Small intestine (tissue), 7 donors: ENCODE measurements around the gene PNPLA2. TPM values are rescaled to one million over a fixed set of nuclear protein-coding genes. Genes with fewer than 3 reads are reported as not detected.

Source experiments
- DNase-seq, 2 donors: peaks; one replicate each; pipeline versions ENCODE4 v3.0.0 to v3.0.0-alpha.2; 2013
- FAIRE-seq: peaks from 2 replicates; lab custom pipeline; 2012; peaks lifted over from hg19 to GRCh38; lab: Jason Lieb, UNC
- H3K27ac ChIP-seq, 3 donors: one replicate each; pipeline ENCODE4 v1.5.1; 2013; ENCODE audit warnings: low read length in 2 of 3, mild to moderate bottlenecking in 2 of 3, control low read depth in 1 of 3, inconsistent platforms in 1 of 3, low read depth in 1 of 3, moderate library complexity in 1 of 3
- H3K27me3 ChIP-seq, 3 donors: one replicate each; pipeline ENCODE4 v1.6.1; 2013; ENCODE audit warnings: low read length in 3 of 3, inconsistent platforms in 1 of 3; ENCODE audit not compliant: control insufficient read depth in 3 of 3, insufficient read depth in 3 of 3
- H3K36me3 ChIP-seq, 3 donors: one replicate each; pipeline ENCODE4 v1.6.1; 2013; ENCODE audit warnings: low read length in 3 of 3, inconsistent platforms in 1 of 3, low read depth in 1 of 3, mild to moderate bottlenecking in 1 of 3, moderate library complexity in 1 of 3; ENCODE audit not compliant: control insufficient read depth in 3 of 3, insufficient read depth in 2 of 3
- H3K4me1 ChIP-seq, 3 donors: one replicate each; pipeline ENCODE4 v1.6.1; 2013; ENCODE audit warnings: low read length in 2 of 3, inconsistent platforms in 1 of 3, low read depth in 1 of 3, mild to moderate bottlenecking in 1 of 3, moderate library complexity in 1 of 3; ENCODE audit not compliant: control insufficient read depth in 3 of 3, insufficient read depth in 2 of 3
- H3K4me3 ChIP-seq, 3 donors: one replicate each; pipeline ENCODE4 v1.5.1; 2013; ENCODE audit warnings: low read length in 3 of 3, control low read depth in 1 of 3, inconsistent platforms in 1 of 3, low read depth in 1 of 3, mild to moderate bottlenecking in 1 of 3, moderate library complexity in 1 of 3
- H3K9me3 ChIP-seq, 2 donors: one replicate each; pipeline ENCODE4 v1.6.1; 2013; ENCODE audit warnings: low read depth in 1 of 2, low read length in 1 of 2; ENCODE audit not compliant: control insufficient read depth in 2 of 2, insufficient read depth in 1 of 2
- WGBS, 3 donors: extraction: QIAGEN DNeasy Blood & Tissue Kit; methylation state at CpG; one replicate each; pipeline ENCODE4 v1.1.7; 2013; 5-methylcytosine and 5-hydroxymethylcytosine counted together
- polyA plus RNA-seq, 4 donors: library from polyadenylated mRNA; stranded (reverse) in 3 of 4; unstranded in 1 of 4; fragments of 200-250 nt in 3 of 4; fragments of 120-200 nt in 1 of 4; gene quantifications; one replicate each; pipeline versions ENCODE4 v1.2.1 to v1.2.3, GENCODE V29; 2013
- donor health status: healthy with polysubstance abuse.
- donor health status: control.
- donor health status: control.
- donor health status: Bipolar disorder and iron deficiency.
- donor health status: healthy.

PNPLA2 gene
- polyA plus RNA-seq, 4 donors: 66.2 to 250 (median 162) TPM

DNA sequence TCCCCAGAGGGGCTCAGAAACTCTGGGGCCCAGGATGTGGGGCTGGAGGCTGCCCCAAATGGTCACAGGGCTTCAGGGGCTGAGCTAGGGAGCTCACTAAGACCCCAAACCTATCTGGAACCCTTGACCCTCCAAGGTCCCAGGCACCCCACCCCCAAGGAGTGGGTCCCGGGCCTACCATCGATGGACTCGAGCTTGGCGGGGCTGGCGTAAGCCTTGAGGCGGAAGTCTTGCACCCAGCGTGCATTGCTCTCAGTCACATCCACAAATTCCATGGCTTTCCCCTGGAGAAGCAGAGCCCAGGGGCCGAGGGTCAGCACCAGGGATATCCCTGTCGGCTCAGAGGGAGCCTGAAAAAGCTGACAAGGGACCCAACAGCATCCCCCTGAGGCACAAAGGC is 44.9 kb upstream of the PNPLA2 start:
- WGBS, 3 donors: 93 to 98% (median 93%) methylated on average over 9 of the region's 9 CpGs
- Histone ChIP-seq H3K27ac (no peak overlapping the region), H3K4me1 (peaks cover 2 to 24% (median 6%) of the 10 kb centered on the region in 3 donors), H3K27me3 (no peaks in the 10 kb centered on the region), H3K36me3 (peaks cover 9 to 74% (median 10%) of the 10 kb centered on the region in 3 donors), H3K4me3 (no peak overlapping the region), H3K9me3 (no peaks in the 10 kb centered on the region)
- FAIRE-seq: no peak
- no peak for DNase-seq

DNA sequence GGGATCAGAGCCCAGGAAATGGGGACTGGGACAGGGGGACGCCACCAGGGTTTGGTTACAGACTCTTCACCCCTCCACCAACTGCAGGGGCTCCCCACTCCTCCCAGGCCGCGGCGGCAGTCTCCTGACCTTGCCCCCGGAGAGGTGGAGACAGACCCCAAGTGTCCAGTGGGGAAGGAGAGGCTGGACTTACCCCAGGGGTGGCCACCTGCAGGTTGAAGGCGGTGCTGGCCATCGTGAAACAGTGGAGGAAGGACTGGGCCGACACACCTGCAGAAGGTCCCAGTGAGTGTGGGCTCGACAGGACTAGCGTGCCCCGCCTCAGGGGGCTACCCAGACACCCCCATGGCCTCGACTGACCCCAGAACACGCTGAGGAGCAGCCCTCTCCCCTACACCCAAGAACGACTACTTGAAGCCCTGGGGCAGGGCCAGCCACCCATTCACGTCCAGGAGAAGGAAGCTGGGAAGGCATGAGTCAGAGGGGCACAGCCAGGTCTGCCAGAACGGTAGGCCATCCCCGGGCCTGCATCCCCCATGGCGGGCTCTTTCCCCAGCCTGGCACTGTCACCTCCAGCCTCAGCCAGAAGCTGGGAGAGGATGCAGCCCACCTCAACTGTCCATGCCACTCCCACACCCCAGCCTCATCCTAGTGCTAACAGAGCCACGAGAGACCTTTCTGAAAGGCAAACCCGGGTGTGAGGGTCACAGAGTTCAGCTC is 43.7 kb upstream of the PNPLA2 start:
- Histone ChIP-seq H3K27me3 (no peaks in the 10 kb centered on the region), H3K4me1 (peaks cover 2 to 29% (median 6%) of the 10 kb centered on the region in 3 donors), H3K36me3 (peaks cover 9 to 75% (median 10%) of the 10 kb centered on the region in 3 donors), H3K9me3 (no peaks in the 10 kb centered on the region), H3K27ac (no peak overlapping the region), H3K4me3 (peak overlapping the region in 1 of 3 donors; percentile 76)
- WGBS, 3 donors: 73 to 78% (median 75%) methylated on average over 19 to 20 of the region's 20 CpGs
- FAIRE-seq (no peak), DNase-seq (no peak)

DNA sequence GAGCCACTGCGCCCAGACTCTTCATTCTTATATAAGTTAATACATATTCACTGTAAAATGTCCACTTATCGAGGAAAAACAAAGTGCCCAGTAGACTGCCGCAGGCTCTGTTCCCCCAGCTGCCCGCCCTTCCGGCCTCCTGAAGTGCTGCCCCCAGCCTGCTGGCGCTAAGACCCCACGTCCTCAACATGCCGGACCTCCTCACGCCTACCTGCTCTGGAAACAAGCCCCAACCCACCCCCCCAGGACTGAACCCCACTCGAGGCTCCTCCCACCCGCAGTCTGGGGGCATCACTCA is 42.5 kb upstream of the PNPLA2 start:
- WGBS, 3 donors: 29 to 37% (median 33%) methylated on average over 11 of the region's 11 CpGs
- H3K4me3 ChIP-seq: peak overlapping the region in 2 of 3 donors; percentile 76 to 92
- H3K27me3 ChIP-seq: no peaks in the 10 kb centered on the region
- peaks cover 2 to 29% (median 6%) of the 10 kb centered on the region in 3 donors for H3K4me1 ChIP-seq
- no peaks in the 10 kb centered on the region for H3K9me3 ChIP-seq
- FAIRE-seq: no peak
- H3K27ac ChIP-seq: no peak overlapping the region
- DNase-seq: no peak
- peaks cover 0 to 71% (median 8%) of the 10 kb centered on the region in 3 donors for H3K36me3 ChIP-seq

DNA sequence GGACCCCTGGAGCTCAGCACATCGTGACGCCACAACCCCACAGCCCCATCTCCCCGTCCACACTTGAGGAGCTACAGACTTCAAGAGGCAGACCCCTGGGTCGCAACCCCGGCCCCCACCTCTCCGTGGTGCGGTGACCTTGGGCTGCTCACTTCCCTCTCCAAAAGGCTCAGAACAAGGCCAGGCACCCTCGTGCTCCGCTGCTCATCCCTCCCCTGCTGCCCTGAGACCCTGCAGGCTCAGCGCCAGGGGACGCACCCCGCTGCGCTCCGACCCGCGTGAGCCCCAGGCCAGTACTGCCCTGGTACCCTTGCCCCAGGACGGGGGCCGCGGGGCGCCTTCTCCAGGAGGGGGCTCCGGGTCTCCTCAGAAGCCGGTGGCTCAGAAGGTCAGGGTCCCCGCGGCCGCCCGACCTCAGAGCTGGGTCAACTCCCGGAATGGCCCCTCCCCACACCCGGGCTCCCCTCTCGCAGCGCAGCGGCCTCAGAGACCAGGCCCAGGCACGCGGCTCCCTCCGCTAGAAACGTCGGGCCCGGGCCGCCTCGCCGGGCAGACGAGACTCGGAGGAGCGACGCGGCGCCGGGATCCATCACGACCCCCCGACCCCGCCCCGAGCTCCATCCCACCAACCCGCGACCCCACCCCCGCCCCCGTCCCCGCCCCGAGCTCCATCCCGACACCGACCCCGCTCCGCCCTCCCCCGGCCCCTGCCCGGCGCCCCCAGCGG is 42.0 kb upstream of the PNPLA2 start:
- Histone ChIP-seq H3K4me1 (peaks cover 2 to 29% (median 6%) of the 10 kb centered on the region in 3 donors), H3K27ac (peak overlapping the region in 2 of 3 donors; percentile 70 to 87), H3K9me3 (no peaks in the 10 kb centered on the region), H3K27me3 (no peaks in the 10 kb centered on the region), H3K36me3 (peaks cover 0 to 69% (median 8%) of the 10 kb centered on the region in 3 donors), H3K4me3 (peak overlapping the region; percentile 61 to 92 (median 76))
- WGBS, 3 donors: 0 to 1% (median 0%) methylated on average over 44 to 65 of the region's 65 CpGs
- peak; percentile 22 to 63 for DNase-seq
- no peak for FAIRE-seq

DNA sequence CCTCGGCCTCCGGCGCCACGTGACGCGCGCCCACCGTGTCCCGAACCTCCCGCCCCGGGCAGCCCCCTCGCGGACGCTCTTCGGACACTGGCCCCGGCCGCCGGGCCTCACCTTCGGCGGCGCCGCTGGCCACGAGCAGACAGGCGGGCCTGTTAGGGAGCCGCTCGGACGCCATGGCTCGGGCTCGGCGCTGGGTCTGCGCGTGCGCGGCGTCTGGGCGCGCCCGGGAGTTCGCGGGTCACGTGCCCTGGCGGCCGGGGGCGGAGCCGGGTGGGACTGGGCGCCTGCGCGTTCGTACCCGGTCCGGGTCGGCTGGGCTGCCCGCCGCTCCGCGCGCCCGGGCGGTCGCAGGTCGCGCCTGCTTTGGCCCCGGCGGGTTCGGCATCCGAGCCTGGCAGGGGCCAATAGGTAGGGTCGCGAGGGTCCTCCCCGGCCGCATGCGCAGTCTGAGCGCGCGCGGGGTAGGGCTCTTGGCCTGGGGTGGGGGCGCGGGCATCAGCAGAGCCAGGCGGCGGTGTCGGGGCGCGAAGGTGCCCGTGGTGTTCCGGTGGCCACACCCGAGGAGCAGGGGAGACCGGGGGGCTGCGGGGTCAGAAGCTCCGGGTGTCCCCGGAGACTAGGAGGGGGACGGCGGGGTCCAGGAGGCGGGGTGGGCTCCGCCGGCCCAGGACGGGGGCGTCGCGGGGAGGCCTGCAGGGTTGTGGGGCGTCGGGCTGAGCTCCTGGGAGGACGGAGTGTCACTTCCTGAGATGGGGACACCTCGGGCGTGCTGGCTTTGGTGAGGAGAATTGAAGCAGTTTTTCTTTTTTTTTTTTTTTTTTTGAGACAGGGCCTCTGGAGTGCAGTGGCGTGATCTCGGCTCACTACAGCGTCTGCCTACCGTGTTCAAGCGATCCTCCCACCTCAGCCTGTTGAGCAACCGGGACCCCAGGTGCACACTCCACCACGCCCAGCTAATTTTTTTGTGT is 41.1 kb upstream of the PNPLA2 start, which contains the start of gene GATD1:
GATD1 (minus strand) TSS at position 200 of the 968 bp plus-strand sequence; CDS start at position 175, 25 bp downstream.
- DNase-seq (peak; percentile 89 to 97), FAIRE-seq (no peak)
- 1% methylated on average over 74 to 110 of the region's 110 CpGs for WGBS, 3 donors
- H3K36me3 ChIP-seq: peaks cover 0 to 66% (median 5%) of the 10 kb centered on the region in 3 donors
- H3K4me1 ChIP-seq: peaks cover 2 to 29% (median 6%) of the 10 kb centered on the region in 3 donors
- H3K9me3 ChIP-seq: no peaks in the 10 kb centered on the region
- peak within 1 kb of the TSS; percentile 70 to 87 (median 73) for H3K27ac ChIP-seq
- H3K27me3 ChIP-seq: no peaks in the 10 kb centered on the region
- H3K4me3 ChIP-seq: peak within 1 kb of the TSS; percentile 61 to 92 (median 76)

DNA sequence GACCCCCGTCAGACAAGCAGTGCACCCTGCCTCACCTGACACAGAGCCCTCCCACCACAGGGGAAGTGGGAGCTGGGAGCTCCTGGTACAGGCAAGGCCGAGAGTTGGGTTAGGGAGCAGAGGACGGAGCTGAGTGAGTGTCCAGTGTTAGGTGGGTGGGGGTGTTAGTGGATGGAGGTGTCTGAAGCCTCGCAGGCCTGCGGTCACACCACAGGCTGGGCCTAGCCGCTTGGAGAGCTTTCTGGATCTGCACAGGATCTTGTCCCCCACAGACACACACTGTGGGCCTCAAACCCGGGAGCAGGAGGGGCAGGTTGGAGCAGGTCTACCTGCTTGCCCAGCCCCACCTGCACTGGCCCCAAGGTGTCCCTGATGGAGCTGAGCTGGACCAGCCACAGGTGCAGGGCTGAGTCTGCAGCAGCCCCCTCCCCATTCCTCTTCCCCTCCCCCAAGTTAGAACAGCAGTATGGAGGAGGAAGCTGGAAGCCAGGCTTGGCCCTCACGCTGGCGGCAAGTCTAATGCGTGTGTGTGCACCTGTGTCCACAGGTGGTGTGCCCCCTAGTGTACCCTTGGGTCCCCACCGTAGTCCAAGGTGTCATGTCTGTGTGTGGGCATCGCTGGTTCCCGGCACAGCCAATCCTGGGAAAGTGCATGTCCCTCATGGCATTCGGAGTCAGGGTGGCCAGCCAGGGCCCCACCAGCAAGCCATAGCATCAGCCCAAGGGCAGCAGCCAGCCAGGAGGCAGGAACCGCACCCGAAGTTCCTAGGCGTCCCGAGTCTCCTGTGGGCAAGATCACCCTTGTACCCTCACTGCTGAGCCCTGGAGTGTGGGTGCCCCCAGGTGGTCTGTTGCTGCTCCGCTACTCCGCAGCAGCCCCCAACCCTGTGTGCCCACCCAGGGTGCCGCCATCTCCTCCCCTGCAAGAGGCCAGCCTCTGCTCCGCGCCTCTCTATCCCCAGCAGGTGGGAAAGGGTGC is 39.4 kb upstream of the PNPLA2 start:
- Histone ChIP-seq H3K4me3 (no peak overlapping the region), H3K4me1 (peaks cover 2 to 38% (median 6%) of the 10 kb centered on the region in 3 donors), H3K36me3 (peaks cover 0 to 52% (median 0%) of the 10 kb centered on the region in 3 donors), H3K27ac (no peak overlapping the region), H3K9me3 (no peaks in the 10 kb centered on the region), H3K27me3 (no peaks in the 10 kb centered on the region)
- 86 to 92% (median 88%) methylated on average over 22 to 23 of the region's 23 CpGs for WGBS, 3 donors
- FAIRE-seq (no peak), DNase-seq (no peak)

DNA sequence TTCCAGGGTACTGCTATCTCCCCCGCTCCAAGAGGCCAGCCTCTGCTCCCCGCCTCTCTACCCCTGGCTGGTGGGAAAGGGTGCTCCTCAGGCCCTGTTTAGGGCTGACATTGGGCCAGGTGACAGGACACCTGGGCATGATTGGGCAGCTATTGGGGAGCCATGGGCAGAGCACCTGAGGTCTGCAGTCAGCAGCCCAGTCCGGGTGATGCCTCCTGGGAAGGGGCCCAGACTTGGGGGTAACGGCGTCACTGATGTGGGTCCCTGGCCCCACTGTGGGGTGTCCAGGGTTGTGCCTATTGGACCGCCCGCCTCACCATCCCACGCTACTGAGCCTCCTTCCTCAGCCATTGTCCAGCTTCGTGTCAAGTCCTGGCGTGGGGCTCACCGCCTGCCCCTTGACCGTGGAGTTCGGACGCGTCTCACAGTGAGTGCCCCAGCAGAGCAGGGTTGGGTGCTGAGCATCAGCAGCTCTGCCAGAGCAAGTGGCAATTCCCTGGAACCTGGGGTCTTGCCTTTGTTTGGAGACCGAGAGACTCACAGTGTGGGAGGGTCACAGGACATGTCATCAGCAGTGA is 38.7 kb upstream of the PNPLA2 start:
- H3K27me3 ChIP-seq: no peaks in the 10 kb centered on the region
- no peak for DNase-seq
- H3K27ac ChIP-seq: no peak overlapping the region
- no peaks in the 10 kb centered on the region for H3K9me3 ChIP-seq
- peaks cover 2 to 38% (median 6%) of the 10 kb centered on the region in 3 donors for H3K4me1 ChIP-seq
- FAIRE-seq: no peak
- peaks cover 0 to 46% (median 0%) of the 10 kb centered on the region in 3 donors for H3K36me3 ChIP-seq
- 95 to 96% (median 95%) methylated on average over 16 of the region's 16 CpGs for WGBS, 3 donors
- no peak overlapping the region for H3K4me3 ChIP-seq
